RWPE1 (cell line): ENCODE measurements around the gene KRTAP20-3.

Experiments
- CTCF ChIA-PET: fragments of 350-600 bp; sonication (Branson Sonifier 250); formaldehyde crosslinking; extraction: SDS; loops from one replicate; lab custom pipeline; 2021; lab: Yijun Ruan, JAX
- POLR2A ChIA-PET: fragments of 400-600 bp; formaldehyde crosslinking; extraction: SDS; loops from one replicate; lab custom pipeline; 2020; ENCODE audit warnings: antibody characterized with exemption; ENCODE audit not compliant: low non-redundant PET; lab: Yijun Ruan, JAX
- DNase-seq: peaks from one replicate; pipeline ENCODE4 v3.0.0; 2012; ENCODE audit warnings: low spot score
- H3K27ac ChIP-seq: fragments of 450-650 bp; 2 replicates; pipeline ENCODE4 v1.5.1; 2017
- TF ChIP-seq, protein P1 (sequence below): fragments of 450-650 bp; conservative IDR thresholded peaks from 2 replicates; pipeline ENCODE4 v1.5.1; 2017; ENCODE audit warnings: low read depth, mild to moderate bottlenecking

The KRTAP20-3 gene

GRCh38 chr21:30668776-30669175 is 26.1 kb downstream of the KRTAP20-3 start:
- no peak for DNase-seq
- POLR2A ChIA-PET, result no interaction called here
- TF ChIP-seq, protein P1, sequence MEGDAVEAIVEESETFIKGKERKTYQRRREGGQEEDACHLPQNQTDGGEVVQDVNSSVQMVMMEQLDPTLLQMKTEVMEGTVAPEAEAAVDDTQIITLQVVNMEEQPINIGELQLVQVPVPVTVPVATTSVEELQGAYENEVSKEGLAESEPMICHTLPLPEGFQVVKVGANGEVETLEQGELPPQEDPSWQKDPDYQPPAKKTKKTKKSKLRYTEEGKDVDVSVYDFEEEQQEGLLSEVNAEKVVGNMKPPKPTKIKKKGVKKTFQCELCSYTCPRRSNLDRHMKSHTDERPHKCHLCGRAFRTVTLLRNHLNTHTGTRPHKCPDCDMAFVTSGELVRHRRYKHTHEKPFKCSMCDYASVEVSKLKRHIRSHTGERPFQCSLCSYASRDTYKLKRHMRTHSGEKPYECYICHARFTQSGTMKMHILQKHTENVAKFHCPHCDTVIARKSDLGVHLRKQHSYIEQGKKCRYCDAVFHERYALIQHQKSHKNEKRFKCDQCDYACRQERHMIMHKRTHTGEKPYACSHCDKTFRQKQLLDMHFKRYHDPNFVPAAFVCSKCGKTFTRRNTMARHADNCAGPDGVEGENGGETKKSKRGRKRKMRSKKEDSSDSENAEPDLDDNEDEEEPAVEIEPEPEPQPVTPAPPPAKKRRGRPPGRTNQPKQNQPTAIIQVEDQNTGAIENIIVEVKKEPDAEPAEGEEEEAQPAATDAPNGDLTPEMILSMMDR, result no peak

DNA sequence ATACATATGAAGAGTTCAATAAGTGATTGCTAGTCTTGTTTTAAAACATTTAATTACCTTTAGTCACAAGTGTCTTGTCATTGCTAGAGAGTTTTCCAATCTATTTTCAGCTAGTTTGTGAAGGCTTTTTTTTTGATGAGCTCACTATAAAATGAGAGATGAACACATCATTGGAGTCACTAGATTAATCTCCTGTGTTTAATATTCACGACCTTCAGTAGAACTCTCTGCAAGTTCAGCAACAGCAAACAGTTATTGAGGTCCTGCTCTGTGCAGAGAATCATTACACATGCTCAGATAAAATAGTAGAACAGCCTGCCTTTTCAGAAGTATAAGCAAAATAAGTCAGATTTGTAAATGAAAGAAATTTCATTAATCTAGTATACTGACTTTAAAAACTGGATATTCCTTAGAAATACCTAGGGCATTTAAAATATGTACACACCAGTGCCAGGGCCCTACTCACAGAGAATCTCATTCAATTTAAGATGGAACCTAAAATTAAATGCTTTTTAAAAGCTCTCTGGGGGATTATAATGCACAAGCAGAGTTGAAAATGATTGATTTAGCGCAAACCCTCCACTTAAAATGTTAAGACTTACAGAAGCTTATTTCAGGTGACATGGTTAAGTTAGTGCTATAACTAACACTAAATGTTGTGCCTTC is 30.5 kb downstream of the KRTAP20-3 start:
- CTCF ChIA-PET, result interaction anchor here (0.6 kb wide), 2 partner anchors 13 to 784 kb away, joined by 3 to 5 read pairs; no protein-coding TSS in a partner anchor
- no peak overlapping the region for H3K27ac ChIP-seq
- POLR2A ChIA-PET, result no interaction called here
- TF ChIP-seq, protein P1, result no peak
- DNase-seq, result no peak

More at GRCh38 chr21:30668776-30669175, 26.1 kb downstream of the KRTAP20-3 start:
- CTCF ChIA-PET, result no interaction called here
- no peak overlapping the region for H3K27ac ChIP-seq

DNA sequence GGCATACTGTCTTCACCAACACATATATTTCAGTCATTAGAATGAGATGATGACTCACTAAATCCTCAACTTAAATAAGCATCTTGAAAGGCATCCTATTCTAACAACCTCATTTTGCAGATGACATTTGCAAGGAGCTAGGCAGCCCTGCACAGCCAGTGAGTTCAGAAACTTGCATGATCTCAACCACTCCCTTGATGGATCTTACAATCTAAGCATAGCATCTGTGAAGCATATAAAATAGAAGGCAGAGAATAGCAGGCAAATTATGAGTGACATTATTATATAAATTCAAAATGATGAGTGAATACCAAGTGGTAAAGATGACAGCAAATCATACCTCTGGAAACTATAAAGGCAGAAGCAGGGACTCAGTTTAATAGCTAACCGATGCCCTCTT is 31.6 kb downstream of the KRTAP20-3 start:
- POLR2A ChIA-PET, result no interaction called here
- CTCF ChIA-PET, result no interaction called here

GRCh38 chr21:30676737-30677136 is 34.1 kb downstream of the KRTAP20-3 start:
- ChIA-PET CTCF (interaction anchor here (0.6 kb wide), 1 partner anchor 865 kb away, joined by 3 read pairs; no protein-coding TSS in a partner anchor), POLR2A (no interaction called here)
- TF ChIP-seq, protein P1, result no peak
- no peak overlapping the region for H3K27ac ChIP-seq
- no peak for DNase-seq

More for the DNA sequence above, 31.6 kb downstream of the KRTAP20-3 start:
- H3K27ac ChIP-seq, result no peak overlapping the region
- DNase-seq, result no peak
- TF ChIP-seq, protein P1, result no peak

GRCh38 chr21:30680586-30680985 is 37.9 kb downstream of the KRTAP20-3 start:
- TF ChIP-seq, protein P1, result no peak
- H3K27ac ChIP-seq, result no peak overlapping the region
- CTCF ChIA-PET, result no interaction called here
- DNase-seq, result no peak
- POLR2A ChIA-PET, result no interaction called here

DNA sequence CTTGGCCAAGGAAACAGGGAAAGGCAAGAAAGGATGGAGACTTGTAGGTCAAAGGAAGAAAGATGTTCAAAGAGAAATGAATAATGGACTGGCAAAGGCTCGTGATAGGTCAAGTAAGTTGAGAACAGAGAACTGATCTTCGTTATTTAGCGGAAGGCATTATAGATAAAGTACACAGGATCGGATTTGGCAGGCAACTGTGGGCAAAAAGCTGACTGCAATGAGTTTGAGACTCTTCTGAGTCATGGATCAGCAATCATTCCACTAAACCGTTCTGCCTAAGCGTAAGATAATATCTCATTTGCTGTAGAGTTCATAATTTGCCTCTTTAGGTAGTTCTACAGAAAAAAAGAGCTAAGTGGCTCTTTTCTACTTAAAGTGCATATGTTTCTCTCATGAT is 41.8 kb downstream of the KRTAP20-3 start:
- DNase-seq, result no peak
- TF ChIP-seq, protein P1, result no peak
- POLR2A ChIA-PET, result no interaction called here
- no peak overlapping the region for H3K27ac ChIP-seq
- CTCF ChIA-PET, result no interaction called here
